ENCODE measurements around the gene ZNF691.
"Not testable (repeated sequence)": the region's sequence is repeated elsewhere in the genome, so short reads cannot be mapped to it uniquely, and the experiment has no call there.

DNA sequence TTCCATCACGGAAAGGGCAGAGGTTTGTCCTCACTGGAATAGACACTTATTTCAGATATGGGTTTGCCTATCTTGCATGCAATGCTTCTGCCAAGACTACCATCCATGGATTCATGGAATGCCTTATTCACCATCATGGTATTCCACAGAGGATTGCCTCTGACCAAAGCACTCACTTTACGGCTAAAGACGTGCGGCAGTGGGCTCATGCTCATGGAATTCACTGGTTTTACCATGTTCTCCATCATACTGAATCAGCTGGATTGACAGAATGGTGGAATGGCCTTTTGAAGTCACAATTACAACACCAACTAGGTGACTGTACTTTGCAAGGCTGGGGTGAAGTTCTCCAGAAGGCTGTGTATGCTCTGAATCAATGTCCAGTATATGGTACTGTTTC, 22.1 kb downstream of the ZNF691 start:
- TF ChIP-seq SUZ12 (IDR thresholded peaks at IDR 0.05; ENCODE audit: extremely low read depth, insufficient read depth, insufficient read length); YY1 (IDR thresholded peaks at IDR 0.05; ENCODE audit: insufficient read depth, insufficient read length); ZNF274 (IDR thresholded peaks at IDR 0.05; ENCODE audit: low read depth, low read length): not testable (repeated sequence)

Data from NT2/D1 (cell line).